Loucy (cell line): ENCODE results near the gene CFAP20DC.

Experiments used
- H2AFZ ChIP-seq: fragments of 200-600 bp; sonication (generic); 2 replicates; pipeline ENCODE4 v1.6.0; 2016; ENCODE audit warnings: antibody characterized with exemption, mild to moderate bottlenecking, low read length, moderate library complexity
- H3F3A ChIP-seq: fragments of 200-600 bp; 2 replicates; pipeline ENCODE4 v1.6.0; 2016; ENCODE audit warnings: antibody characterized with exemption, low read depth, mild to moderate bottlenecking
- H3K27me3 ChIP-seq: fragments of 200-600 bp; sonication (generic); 2 replicates; pipeline ENCODE4 v1.6.1; 2014; ENCODE audit warnings: low read length, mild to moderate bottlenecking; ENCODE audit not compliant: insufficient read depth, poor library complexity, severe bottlenecking
- H3K36me3 ChIP-seq: fragments of 200-600 bp; sonication (generic); 2 replicates; pipeline ENCODE4 v1.6.1; 2016; ENCODE audit warnings: low read length; ENCODE audit not compliant: insufficient read depth
- H3K4me1 ChIP-seq: fragments of 200-600 bp; sonication (generic); 2 replicates; pipeline ENCODE4 v1.5.1; 2014; ENCODE audit warnings: low read length, mild to moderate bottlenecking; ENCODE audit not compliant: insufficient read depth, poor library complexity, severe bottlenecking
- H3K4me2 ChIP-seq: fragments of 200-600 bp; sonication (generic); 2 replicates; pipeline ENCODE4 v1.6.0; 2014; ENCODE audit warnings: antibody characterized with exemption, low read length, low read depth, mild to moderate bottlenecking; ENCODE audit not compliant: poor library complexity, severe bottlenecking
- H3K4me3 ChIP-seq: fragments of 200-600 bp; sonication (generic); 2 replicates; pipeline ENCODE4 v1.5.1; 2014; ENCODE audit warnings: low read length, mild to moderate bottlenecking, mixed read lengths; ENCODE audit not compliant: poor library complexity, severe bottlenecking
- H3K79me2 ChIP-seq: fragments of 200-600 bp; sonication (generic); 2 replicates; pipeline ENCODE4 v1.6.1; 2014; ENCODE audit warnings: low read length; ENCODE audit not compliant: insufficient read depth
- H3K9ac ChIP-seq: fragments of 200-600 bp; sonication (generic); 2 replicates; pipeline ENCODE4 v1.6.0; 2014; ENCODE audit warnings: mild to moderate bottlenecking, low read depth, low read length, moderate library complexity; ENCODE audit not compliant: poor library complexity, severe bottlenecking
- H3K9me2 ChIP-seq: fragments of 200-600 bp; sonication (generic); replicated peaks from 2 replicates; pipeline ENCODE4 v1.6.1; 2016; ENCODE audit warnings: low read depth, low read length, mixed read lengths
- H3K9me3 ChIP-seq: fragments of 200-600 bp; sonication (generic); 2 replicates; pipeline ENCODE4 v1.6.1; 2014; ENCODE audit warnings: mild to moderate bottlenecking, antibody characterized with exemption, low read length, low read depth; ENCODE audit not compliant: insufficient read depth
- H4K20me1 ChIP-seq: fragments of 200-600 bp; sonication (generic); 2 replicates; pipeline ENCODE4 v1.6.0; 2014; ENCODE audit warnings: antibody characterized with exemption, low read length, mild to moderate bottlenecking; ENCODE audit not compliant: insufficient read depth, poor library complexity, severe bottlenecking
- EZH2phosphoT487 ChIP-seq: fragments of 200-600 bp; IDR thresholded peaks from 2 replicates; pipeline ENCODE4 v1.6.1; 2018; ENCODE audit warnings: antibody characterized with exemption, mild to moderate bottlenecking, moderate library complexity, borderline replicate concordance
- TF ChIP-seq, protein P1 (sequence below): fragments of 200-600 bp; sonication (generic); conservative IDR thresholded peaks from 2 replicates; pipeline ENCODE4 v1.5.1; 2014; ENCODE audit warnings: mild to moderate bottlenecking, antibody characterized with exemption, low read length

CFAP20DC gene

DNA sequence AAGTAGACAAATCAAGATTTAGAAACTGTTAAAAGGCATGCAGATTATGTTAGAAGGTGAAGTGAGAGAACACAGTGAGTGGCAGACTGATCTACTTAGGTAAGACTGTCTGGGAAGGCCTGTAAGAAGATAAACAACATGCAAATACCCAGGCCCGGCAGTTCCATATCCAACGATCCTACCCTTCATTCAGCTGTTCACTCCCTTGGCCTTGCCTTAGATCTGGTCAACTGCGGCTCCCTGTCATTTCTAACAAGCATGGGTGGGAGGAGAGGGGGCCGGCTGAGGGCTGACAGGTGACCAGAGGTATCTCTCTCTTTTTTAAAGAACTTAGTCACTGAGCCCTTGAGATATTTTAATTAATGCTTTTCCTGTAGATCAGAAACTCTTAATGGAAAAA, 298.6 kb downstream of the CFAP20DC start:
- no peak overlapping the region for H3K4me3 ChIP-seq
- no peak overlapping the region for H2AFZ ChIP-seq
- no peak overlapping the region for H3K9ac ChIP-seq
- no peaks in the 10 kb centered on the region for H3K9me3 ChIP-seq
- no peaks in the 10 kb centered on the region for H3K9me2 ChIP-seq
- H4K20me1 ChIP-seq = no peaks in the 10 kb centered on the region
- TF ChIP-seq EZH2phosphoT487 = no peak
- TF ChIP-seq, protein P1, sequence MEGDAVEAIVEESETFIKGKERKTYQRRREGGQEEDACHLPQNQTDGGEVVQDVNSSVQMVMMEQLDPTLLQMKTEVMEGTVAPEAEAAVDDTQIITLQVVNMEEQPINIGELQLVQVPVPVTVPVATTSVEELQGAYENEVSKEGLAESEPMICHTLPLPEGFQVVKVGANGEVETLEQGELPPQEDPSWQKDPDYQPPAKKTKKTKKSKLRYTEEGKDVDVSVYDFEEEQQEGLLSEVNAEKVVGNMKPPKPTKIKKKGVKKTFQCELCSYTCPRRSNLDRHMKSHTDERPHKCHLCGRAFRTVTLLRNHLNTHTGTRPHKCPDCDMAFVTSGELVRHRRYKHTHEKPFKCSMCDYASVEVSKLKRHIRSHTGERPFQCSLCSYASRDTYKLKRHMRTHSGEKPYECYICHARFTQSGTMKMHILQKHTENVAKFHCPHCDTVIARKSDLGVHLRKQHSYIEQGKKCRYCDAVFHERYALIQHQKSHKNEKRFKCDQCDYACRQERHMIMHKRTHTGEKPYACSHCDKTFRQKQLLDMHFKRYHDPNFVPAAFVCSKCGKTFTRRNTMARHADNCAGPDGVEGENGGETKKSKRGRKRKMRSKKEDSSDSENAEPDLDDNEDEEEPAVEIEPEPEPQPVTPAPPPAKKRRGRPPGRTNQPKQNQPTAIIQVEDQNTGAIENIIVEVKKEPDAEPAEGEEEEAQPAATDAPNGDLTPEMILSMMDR = no peak
- H3K4me2 ChIP-seq = no peak overlapping the region
- peaks cover 14% of the 10 kb centered on the region; the same call in 1 of the 2 replicates for H3K36me3 ChIP-seq
- H3F3A ChIP-seq = no peaks in the 10 kb centered on the region
- H3K27me3 ChIP-seq = no peaks in the 10 kb centered on the region
- no peaks in the 10 kb centered on the region for H3K4me1 ChIP-seq
- no peaks in the 10 kb centered on the region for H3K79me2 ChIP-seq

DNA sequence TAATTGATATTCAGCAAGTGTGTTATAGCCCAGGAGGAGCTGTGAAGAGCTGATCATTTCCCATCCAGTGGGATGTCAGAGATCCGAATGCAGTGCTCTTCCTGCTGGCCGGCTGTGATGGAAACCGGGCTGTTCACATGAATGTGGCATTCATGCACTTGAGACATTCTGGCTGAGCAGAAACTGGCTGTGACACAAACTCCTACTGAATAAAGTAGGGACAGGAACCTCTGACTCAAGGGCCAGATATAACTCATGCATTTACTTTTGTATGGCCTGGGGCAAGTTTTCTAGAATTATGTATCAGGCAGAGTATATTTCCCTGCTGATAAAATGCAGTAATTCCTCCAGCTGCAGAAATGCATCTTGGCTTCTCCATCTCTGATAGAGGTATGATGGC, 299.9 kb downstream of the CFAP20DC start:
- Histone ChIP-seq H3K36me3 (peaks cover 14% of the 10 kb centered on the region; the same call in 1 of the 2 replicates), H3K4me3 (no peak overlapping the region), H3K27me3 (no peaks in the 10 kb centered on the region), H3K4me1 (no peaks in the 10 kb centered on the region), H3K9me2 (no peaks in the 10 kb centered on the region), H3K4me2 (no peak overlapping the region), H2AFZ (no peak overlapping the region), H3K9me3 (no peaks in the 10 kb centered on the region), H4K20me1 (no peaks in the 10 kb centered on the region), H3F3A (no peaks in the 10 kb centered on the region), H3K79me2 (no peaks in the 10 kb centered on the region), H3K9ac (no peak overlapping the region)
- TF ChIP-seq EZH2phosphoT487 = no peak
- TF ChIP-seq, protein P1 = no peak

DNA sequence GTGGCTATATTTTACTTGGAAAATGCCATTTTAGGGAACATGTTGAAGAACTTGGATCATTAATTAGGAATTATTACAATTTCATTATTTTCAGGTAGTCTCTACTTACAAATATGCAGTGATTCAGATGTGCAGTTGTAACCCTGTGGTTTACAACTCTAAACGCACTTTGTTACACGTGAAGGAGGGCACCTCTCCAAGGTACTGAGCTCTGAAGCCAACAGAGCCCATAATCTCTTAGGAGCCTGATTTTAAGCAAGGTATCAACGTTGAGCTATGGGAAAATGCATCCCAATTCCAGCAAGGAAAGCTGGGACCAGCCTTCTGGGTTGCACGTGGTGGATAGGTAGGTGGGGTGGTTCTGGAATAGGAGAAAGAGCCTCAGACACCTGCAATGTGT, 301.8 kb downstream of the CFAP20DC start:
- H3K4me2 ChIP-seq = no peak overlapping the region

More for the DNA sequence above, 301.8 kb downstream of the CFAP20DC start:
- Histone ChIP-seq H3K4me1 (no peaks in the 10 kb centered on the region), H3K9ac (no peak overlapping the region), H4K20me1 (no peaks in the 10 kb centered on the region), H3F3A (no peaks in the 10 kb centered on the region), H3K9me2 (no peaks in the 10 kb centered on the region), H3K27me3 (no peaks in the 10 kb centered on the region), H3K79me2 (no peaks in the 10 kb centered on the region), H3K9me3 (no peaks in the 10 kb centered on the region), H2AFZ (no peak overlapping the region), H3K36me3 (peaks cover 11% of the 10 kb centered on the region; the same call in 1 of the 2 replicates), H3K4me3 (no peak overlapping the region)
- TF ChIP-seq EZH2phosphoT487 = no peak
- TF ChIP-seq, protein P1 = no peak
